SU-DHL-6 (cell line): ENCODE data around the gene C19orf53.

Experiments used
- CTCF ChIP-seq: fragments of 200-600 bp; sonication (generic); IDR thresholded peaks from one replicate; pipeline ENCODE4 v1.5.1; 2017; ENCODE audit warnings: antibody characterized with exemption, mild to moderate bottlenecking, low read length, moderate library complexity; ENCODE audit not compliant: insufficient read depth, poor library complexity, severe bottlenecking
- EZH2phosphoT487 ChIP-seq: fragments of 200-600 bp; sonication (generic), shearing (Covaris generic); conservative IDR thresholded peaks from 2 replicates; pipeline ENCODE4 v1.6.1; 2018; ENCODE audit warnings: mild to moderate bottlenecking, antibody characterized with exemption, low read length, moderate library complexity, mixed read lengths

DNA sequence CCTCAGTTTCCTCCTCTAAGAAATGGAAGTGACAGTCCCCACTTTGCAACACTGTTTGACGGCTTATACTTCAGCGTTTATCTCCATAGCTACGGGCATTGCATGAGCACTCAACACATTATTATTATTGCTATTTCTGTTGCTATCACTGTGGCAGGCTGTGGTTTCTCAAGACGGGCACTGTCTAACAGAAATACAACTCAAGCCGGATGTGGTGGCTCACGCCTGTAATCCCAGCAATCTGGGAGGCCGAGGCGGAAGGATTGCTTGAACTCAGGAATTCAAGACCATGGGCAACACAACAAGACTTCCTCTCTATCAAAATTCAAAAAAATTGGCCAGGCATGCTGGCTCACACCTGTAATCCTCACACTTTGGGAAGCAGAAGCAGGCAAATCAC, 16.1 kb downstream of the C19orf53 start:
- TF ChIP-seq CTCF (no peak), EZH2phosphoT487 (no peak)
